ENCODE measurements around the gene SLC4A2. TPM values are rescaled to one million over a fixed set of nuclear protein-coding genes. Genes with fewer than 3 reads are reported as not detected.

Gene SLC4A2
- total and polyA plus RNA-seq, 7 donors = 26.5 to 39.8 (median 32.0) TPM

DNA sequence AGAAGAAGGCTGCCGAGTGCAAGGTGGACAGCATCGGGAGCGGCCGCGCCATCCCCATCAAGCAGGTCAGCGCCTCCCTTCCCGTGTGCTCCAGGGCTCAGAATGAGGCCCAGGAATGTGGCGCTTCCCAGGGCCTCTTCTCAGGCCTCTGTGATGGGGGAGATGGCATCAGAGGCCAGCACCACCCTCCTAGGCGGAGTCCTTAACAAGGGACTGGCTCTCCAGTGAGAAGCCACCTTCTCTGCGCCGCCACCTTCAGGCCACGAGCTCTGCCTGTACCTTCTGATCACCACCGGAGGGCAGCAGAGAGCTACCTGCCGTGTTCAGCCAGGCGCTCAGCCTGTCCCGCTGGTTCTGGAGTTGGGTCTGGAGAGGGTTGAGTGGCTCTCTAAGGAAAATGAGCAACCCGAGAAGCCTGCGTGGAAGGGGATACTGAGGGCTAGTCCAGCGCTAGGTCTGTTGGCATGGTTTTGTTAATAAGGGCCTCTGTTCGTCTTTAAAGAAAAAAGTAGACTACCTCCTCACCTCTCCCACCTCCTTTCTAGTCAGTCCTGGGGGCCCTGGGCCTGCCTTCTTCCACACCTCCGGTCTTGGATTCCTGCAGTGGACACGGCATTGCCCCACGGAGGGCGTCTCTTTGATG lies 64.6 kb downstream of the SLC4A2 start:
- ATAC-seq (peak; percentile 83 to 92 (median 88)), DNase-seq (peak; percentile 83 to 91)
- no peak overlapping the region for H3K27ac ChIP-seq
- H3K9me3 ChIP-seq = no peaks in the 10 kb centered on the region
- WGBS, 3 donors = 41 to 44% (median 44%) methylated on average over 24 of the region's 24 CpGs
- peaks cover 0 to 63% of the 10 kb centered on the region in 2 donors for H3K36me3 ChIP-seq (ENCODE audit: insufficient read depth in 1 of 2, low read depth in 1 of 2)
- no peak overlapping the region for H3K4me3 ChIP-seq
- H3K27me3 ChIP-seq (ENCODE audit: insufficient read depth in 3 of 3, low read length in 2 of 3) = no peaks in the 10 kb centered on the region
- peaks cover 20% of the 10 kb centered on the region for H3K4me1 ChIP-seq
- intact Hi-C loops (cut with DNase I) = loop anchor here (1.0 to 5.0 kb wide), 6 partner anchors 48 to 179 kb away; no protein-coding TSS in a partner anchor
- TF ChIP-seq, protein P1, sequence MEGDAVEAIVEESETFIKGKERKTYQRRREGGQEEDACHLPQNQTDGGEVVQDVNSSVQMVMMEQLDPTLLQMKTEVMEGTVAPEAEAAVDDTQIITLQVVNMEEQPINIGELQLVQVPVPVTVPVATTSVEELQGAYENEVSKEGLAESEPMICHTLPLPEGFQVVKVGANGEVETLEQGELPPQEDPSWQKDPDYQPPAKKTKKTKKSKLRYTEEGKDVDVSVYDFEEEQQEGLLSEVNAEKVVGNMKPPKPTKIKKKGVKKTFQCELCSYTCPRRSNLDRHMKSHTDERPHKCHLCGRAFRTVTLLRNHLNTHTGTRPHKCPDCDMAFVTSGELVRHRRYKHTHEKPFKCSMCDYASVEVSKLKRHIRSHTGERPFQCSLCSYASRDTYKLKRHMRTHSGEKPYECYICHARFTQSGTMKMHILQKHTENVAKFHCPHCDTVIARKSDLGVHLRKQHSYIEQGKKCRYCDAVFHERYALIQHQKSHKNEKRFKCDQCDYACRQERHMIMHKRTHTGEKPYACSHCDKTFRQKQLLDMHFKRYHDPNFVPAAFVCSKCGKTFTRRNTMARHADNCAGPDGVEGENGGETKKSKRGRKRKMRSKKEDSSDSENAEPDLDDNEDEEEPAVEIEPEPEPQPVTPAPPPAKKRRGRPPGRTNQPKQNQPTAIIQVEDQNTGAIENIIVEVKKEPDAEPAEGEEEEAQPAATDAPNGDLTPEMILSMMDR (IDR thresholded peaks at IDR 0.05) = peak; percentile 99

DNA sequence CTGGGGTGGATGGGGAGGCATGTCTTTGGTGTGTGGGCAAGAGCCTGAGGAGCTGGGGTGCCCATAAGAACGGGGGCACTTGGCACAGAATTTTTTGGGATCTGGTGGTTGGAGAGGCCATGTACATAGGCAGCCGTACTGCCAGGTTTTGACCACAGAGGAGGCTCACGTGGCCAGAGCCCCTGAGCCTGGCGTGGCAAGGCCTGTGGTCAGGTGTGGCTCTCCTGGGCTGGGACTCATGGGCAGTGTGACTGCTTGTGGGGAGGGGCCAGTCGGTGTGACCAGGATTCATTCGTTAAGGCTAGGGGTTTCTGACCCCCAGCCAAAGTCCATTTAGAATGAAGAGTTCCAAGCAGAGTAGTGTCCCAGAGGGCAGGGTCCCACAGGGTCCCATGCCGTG lies 65.1 kb downstream of the SLC4A2 start:
- 82 to 90% (median 83%) methylated on average over 7 of the region's 7 CpGs for WGBS, 3 donors
- Histone ChIP-seq H3K36me3 (ENCODE audit: insufficient read depth in 1 of 2, low read depth in 1 of 2) (peaks cover 0 to 63% of the 10 kb centered on the region in 2 donors), H3K4me3 (no peak overlapping the region), H3K9me3 (no peaks in the 10 kb centered on the region), H3K27me3 (ENCODE audit: insufficient read depth in 3 of 3, low read length in 2 of 3) (no peaks in the 10 kb centered on the region), H3K27ac (no peak overlapping the region), H3K4me1 (peaks cover 20% of the 10 kb centered on the region)
- intact Hi-C loops (cut with DNase I) = loop anchor here (1.0 to 5.0 kb wide), 6 partner anchors 48 to 178 kb away; no protein-coding TSS in a partner anchor
- ATAC-seq (no peak), DNase-seq (no peak)
- TF ChIP-seq, protein P1 (IDR thresholded peaks at IDR 0.05) = no peak

DNA sequence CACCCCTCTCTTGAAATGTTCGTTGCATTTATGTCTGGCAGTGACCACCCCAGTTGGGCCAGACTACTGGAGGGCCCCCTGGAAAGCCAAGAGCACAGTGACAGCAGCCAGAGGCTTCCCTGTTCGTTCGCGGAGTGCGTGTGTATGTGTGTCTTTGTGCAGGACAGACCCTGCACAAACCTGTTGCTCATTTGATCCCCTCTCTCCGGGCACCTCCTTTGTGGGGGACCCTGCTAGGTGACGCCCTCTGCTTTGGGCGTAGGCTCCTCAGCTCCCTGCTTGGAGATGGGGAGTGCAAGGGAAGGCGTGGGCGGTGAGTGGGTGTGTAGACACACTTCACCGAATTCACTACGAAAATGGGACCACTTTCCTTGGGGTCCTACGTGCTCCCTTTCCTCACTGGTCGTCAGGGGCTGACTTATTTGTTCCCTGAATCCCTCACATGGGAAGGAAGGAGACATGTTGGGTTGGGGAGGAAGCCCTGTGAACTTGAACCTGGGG lies 65.6 kb downstream of the SLC4A2 start:
- WGBS, 3 donors = 81 to 90% (median 85%) methylated on average over 14 of the region's 14 CpGs
- intact Hi-C loops (cut with DNase I) = loop anchor here (1.0 to 5.0 kb wide), 6 partner anchors 47 to 178 kb away; no protein-coding TSS in a partner anchor
- no peaks in the 10 kb centered on the region for H3K9me3 ChIP-seq
- peak overlapping the region; percentile 64 for H3K4me3 ChIP-seq
- H3K27me3 ChIP-seq (ENCODE audit: insufficient read depth in 3 of 3, low read length in 2 of 3) = no peaks in the 10 kb centered on the region
- H3K27ac ChIP-seq = no peak overlapping the region
- H3K36me3 ChIP-seq (ENCODE audit: insufficient read depth in 1 of 2, low read depth in 1 of 2) = peaks cover 0 to 63% of the 10 kb centered on the region in 2 donors
- DNase-seq (no peak), ATAC-seq (no peak)
- TF ChIP-seq, protein P1 (IDR thresholded peaks at IDR 0.05) = no peak
- peaks cover 20% of the 10 kb centered on the region for H3K4me1 ChIP-seq

DNA sequence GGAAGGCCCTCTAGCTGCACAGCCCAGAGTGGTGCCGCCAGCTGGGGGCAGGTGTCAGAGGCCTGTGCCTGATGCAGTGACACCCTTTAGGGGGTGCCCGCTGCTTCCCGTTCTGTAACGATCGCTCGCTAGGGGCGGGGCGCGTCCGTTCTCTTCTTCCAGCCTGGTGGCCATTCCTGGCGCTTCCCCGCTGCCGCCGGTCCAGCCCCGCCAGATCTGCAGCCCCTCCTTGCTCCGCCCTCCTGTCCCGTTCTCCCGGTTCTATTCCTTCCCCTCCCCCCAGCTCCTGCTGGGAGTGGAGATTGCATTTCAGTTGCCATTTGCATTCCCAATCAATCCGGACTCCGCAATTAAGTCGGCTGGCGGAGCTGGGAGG lies 66.1 kb downstream of the SLC4A2 start:
- Histone ChIP-seq H3K36me3 (ENCODE audit: insufficient read depth in 1 of 2, low read depth in 1 of 2) (peaks cover 0 to 63% of the 10 kb centered on the region in 2 donors), H3K27me3 (ENCODE audit: insufficient read depth in 3 of 3, low read length in 2 of 3) (no peaks in the 10 kb centered on the region), H3K27ac (no peak overlapping the region), H3K4me3 (peak overlapping the region; percentile 64), H3K4me1 (peaks cover 20% of the 10 kb centered on the region), H3K9me3 (no peaks in the 10 kb centered on the region)
- 8 to 11% (median 10%) methylated on average over 21 to 22 of the region's 22 CpGs for WGBS, 3 donors
- peak; percentile 36 to 73 (median 62) for ATAC-seq
- TF ChIP-seq, protein P1 (IDR thresholded peaks at IDR 0.05) = peak; percentile 12
- intact Hi-C loops (cut with DNase I) = loop anchor here in 1 of 2 donors (2.0 kb wide), 1 partner anchor 177 kb away; no protein-coding TSS in a partner anchor
- DNase-seq = peak in 1 of 2 donors; percentile 74

All from psoas muscle (tissue), 8 donors.